HS-27A (cell line): ENCODE results near the gene NUP88.
"Not testable (repeated sequence)": the region's sequence is repeated elsewhere in the genome, so short reads cannot be mapped to it uniquely, and the experiment has no call there.

ENCODE experiments used
- DNase-seq: peaks from one replicate; pipeline ENCODE4 v3.0.0-alpha.2; 2012; ENCODE audit warnings: low read depth, missing footprints

NUP88 gene

GRCh38 chr17:5419356-5419958 is at the start of gene NUP88:
Gene NUP88 (minus strand): TSS chr17:5419662. CDS start chr17:5419650, 12 bp downstream.
- peak; percentile 80 for DNase-seq

GRCh38 chr17:5468075-5468473 is 48.6 kb upstream of the NUP88 start:
- DNase-seq: no peak

GRCh38 chr17:5467416-5467815 is 48.0 kb upstream of the NUP88 start:
- DNase-seq: no peak

GRCh38 chr17:5466295-5466694 is 46.8 kb upstream of the NUP88 start:
- DNase-seq: no peak

DNA sequence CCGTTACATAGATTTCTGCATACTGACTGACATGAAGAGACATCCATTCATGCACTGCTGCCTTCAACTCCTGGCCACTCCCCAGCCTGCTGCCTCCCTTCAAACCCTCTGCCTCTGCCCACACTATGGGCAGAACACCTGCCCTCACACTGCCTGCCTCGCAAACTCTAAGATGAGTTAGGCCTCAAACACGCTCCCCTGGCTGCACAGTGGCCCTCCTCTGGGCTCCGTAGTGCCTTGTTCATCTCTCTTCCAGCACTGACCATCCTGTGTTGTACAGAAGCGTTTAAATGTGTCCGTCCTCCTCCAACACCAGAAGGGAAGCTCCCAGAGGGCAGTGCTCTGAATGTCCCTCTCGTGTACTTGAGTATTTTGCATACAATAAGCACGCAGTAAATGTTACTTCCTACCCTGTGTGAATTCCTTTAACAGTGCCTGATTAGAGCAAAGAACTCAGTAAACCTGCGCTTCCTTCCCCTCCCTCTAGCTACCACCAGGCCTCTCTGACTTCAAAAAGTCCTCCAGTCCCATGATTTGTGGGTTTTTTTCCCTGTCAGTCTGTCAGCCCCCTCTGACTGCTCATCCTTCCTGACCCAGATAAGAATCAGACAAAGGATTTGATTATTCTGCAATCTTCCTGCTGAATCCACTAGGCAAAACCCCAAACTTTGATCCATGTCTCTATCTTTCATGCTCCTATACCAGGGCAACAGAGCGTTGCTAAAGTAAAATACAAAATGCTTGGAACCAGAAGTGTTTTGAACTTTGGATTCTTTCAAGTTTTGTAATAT is 45.5 kb upstream of the NUP88 start:
- DNase-seq: no peak

DNA sequence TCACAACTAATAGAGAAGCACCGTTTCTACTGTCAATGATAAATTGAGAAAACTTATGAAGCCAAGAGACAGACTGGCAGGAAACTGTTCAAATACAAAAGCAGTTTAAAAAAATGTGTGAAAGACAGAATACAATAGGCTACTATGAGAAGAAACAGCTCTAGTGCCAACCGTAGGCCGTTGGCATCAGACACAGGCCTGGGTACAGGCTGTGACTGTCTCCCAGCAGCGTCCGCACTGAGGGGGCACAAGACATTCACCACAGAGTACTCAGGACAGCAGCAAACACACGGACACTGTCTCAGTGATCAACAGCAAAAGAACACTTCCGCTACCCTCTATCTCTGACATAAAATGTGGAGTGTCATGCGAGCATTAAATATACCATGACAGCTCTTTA is 27.3 kb upstream of the NUP88 start:
- no peak for DNase-seq

DNA sequence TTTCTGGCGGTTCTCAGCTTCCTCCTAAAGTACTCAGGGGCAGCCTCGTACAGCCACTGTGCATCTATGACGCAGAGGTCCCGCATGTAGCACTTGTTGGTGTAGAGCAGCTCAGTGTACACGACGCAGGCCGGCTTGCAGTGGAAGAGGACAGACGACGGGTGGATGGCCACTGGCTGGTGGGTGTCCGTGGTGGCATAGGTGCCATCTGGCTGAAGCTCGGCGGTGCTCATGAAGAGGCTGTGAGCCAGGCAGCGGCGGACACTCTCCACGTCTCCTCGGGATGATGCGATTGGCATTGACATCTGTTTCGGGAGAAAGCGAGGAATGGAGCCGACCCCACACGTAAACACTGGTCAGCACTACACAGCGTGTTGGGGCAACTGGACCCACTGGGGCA is 24.7 kb upstream of the NUP88 start:
- no peak for DNase-seq

GRCh38 chr17:5443728-5444127 is 24.3 kb upstream of the NUP88 start:
- no peak for DNase-seq

DNA sequence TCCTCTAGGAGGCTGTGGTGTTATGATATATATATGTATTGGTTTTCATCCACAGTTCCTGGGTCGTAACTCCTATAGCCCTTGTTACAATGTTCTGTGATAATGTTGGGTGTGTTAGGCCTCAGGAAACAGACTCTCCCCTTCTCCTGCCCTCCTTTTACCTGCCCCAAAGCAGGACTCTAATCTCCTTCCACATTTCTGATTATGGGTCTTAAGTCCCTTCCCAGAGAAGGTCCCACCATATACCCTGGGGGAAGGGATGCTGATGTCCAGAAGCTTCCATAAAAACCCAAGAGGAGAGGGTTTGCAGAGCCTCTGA is 19.9 kb upstream of the NUP88 start:
- DNase-seq: no peak

- peak; percentile 40 for DNase-seq
Measured at GRCh38 chr17:5438716-5439445, 19.4 kb upstream of the NUP88 start, which contains the start of gene C1QBP. Gene C1QBP (minus strand): TSS chr17:5439155. CDS start chr17:5439073, 82 bp downstream.

DNA sequence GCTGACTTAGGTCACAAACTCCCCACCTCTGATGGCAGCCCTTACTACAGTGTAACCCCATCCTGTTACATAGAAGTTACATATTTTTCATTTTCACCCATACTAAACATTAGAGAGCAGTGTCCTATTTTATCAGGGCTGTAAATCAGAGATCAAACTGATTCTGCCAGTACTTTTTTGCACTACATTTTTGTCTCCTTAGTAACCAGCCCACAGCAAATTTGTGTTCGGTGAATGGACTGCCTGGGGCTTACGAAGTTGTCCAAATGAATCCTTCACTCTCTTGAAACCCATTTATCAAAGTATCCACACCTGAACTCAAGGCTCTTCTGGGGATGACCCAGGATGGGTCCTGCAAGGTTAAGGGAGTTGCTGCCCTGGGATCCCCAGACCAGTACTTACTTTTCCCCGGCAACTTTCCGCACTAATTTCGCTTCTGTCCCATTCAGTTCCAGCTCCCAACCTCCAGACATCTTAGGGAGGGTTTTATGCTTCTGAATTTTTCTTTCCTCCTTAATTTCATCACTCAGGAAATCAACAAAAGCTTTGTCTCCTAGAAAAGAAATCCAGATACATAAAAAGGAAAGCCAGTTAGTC is 18.4 kb upstream of the NUP88 start:
- no peak for DNase-seq

- not testable (repeated sequence) for DNase-seq
Measured at GRCh38 chr17:5435781-5436315, 16.4 kb upstream of the NUP88 start.

- DNase-seq: no peak
Measured at GRCh38 chr17:5434984-5435383, 15.5 kb upstream of the NUP88 start.

DNA sequence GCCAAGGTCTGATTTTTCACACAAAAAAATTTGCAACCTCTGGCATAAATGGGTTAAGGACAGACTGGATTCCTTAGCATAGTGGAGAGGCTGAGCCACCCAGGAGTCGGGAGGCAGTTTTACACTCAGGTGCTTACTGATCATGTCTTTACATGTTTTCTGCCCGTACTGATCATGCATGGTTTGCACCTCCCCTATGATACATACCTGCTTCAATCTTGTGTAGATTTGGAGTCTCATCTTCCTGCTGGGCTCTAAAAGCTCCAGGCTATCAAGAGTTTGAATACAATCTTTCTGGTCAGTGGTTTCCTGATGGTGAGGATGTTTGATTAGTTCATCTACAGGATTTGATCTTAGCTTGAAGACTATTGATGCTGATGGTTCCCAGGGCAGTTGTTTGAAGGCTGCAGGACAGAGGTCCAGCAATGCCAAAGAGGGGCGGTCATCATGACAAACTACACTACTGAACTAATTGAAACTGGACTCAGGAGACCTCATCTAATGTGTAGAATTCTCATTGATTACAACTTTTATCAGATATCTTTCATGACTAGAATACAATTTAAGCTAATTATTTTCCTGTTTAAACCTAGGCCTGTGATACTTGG is 12.6 kb upstream of the NUP88 start:
- no peak for DNase-seq

GRCh38 chr17:5431234-5431633 is 11.8 kb upstream of the NUP88 start:
- not testable (repeated sequence) for DNase-seq

DNA sequence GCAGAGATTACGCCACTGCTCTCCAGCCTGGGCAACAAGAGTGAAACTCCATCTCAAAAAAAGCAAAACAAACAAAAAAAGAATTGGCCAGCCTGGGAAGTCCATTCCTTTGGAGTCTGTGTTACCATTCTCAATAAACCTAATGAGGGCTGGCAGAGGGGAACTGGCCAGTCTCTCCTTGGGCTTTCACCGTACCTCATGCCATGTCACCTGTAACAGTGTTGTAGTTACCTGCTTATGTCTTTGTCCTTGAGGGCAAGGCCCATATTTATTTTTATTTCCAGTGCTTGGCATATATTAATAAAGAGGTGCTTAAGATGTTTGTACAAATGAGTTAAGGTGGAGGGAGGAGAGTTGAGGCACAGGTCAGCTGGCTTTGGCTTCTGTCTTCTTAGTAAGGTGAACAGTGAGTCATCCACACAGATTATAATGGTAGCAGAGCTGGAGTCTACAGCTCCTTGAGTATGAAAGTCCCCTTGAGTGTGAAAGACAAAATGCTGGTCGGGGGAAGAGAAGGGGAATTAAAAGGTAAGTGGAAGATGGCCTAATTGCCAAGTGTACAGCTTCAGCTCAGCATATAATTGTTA is 11.0 kb upstream of the NUP88 start:
- DNase-seq: no peak

DNA sequence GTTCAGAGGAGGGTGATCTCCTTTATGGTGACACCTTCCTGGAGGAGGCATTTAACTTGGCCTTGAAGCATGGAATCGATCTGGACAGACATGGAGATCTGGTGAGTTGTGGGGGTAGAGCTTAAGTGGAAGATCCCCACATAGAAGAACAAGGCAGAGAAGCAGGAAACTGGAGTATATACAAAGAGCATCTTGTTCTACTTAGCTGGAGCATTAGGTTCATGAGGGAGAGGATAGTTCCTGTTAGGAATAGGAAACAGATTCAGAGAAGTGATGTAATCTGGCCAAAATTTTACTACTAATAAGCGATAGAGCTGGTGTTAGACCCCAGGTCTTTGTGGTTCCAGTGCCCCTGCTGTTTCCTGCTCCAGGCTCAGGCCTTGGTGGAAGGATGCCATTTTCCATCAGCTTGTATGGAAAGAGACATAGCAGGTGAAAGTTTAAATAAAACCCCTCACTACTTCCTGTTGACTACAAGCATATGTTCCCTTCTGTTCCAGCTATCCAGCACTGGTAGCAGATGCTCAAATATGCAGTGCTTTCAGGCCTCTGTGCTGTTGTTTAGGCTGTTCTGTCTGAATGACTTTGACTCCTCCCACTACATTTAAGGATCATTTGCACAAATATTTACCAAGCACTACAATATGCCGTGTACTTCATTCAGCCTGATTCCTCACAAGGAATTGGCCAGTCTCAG is 9.9 kb upstream of the NUP88 start:
- no peak for DNase-seq

GRCh38 chr17:5425826-5426225 is 6.4 kb upstream of the NUP88 start:
- no peak for DNase-seq

- no peak for DNase-seq
Measured at GRCh38 chr17:5424909-5425308, 5.4 kb upstream of the NUP88 start.

DNA sequence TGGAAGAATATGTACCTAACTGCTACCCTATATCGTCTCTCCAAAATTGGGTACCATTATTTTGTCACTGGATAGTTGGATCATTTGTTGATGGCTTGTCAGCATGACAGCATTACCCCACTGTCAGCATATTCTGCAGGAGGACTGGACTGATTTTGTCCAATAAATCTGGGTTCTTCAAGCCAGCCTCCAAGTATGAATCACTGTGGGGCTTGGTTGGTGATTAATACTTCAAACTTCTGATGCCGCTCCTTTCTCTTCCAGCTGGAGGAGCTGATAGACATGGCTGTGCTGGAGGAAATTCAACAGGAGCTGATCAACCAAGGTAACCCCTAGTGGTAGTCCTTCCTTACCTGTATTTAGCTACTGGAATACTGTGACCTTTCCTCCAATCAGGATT is 3.0 kb upstream of the NUP88 start:
- DNase-seq: no peak
